Type B pancreatic cell (in vitro differentiated cells): ENCODE data around the gene KDM4B. TPM values are rescaled to one million over a fixed set of nuclear protein-coding genes. Genes with fewer than 3 reads are reported as not detected.

Experiments
- DNase-seq: peaks from one replicate; pipeline ENCODE4 v3.0.0; 2021; ENCODE audit warnings: mixed read lengths; ENCODE audit not compliant: unreplicated experiment; ENCODE audit errors: extremely low spot score
- H3K27ac Mint-ChIP-seq: 2 replicates; pipeline ENCODE4 v1.8.0; 2021; ENCODE audit warnings: mild to moderate bottlenecking, mixed read lengths
- H3K27me3 Mint-ChIP-seq: 2 replicates; pipeline ENCODE4 v1.8.0; 2021; ENCODE audit warnings: mixed read lengths
- H3K36me3 Mint-ChIP-seq: 2 replicates; pipeline ENCODE4 v1.8.0; 2021; ENCODE audit warnings: mixed read lengths
- H3K4me1 Mint-ChIP-seq: one replicate; pipeline ENCODE4 v1.8.0; 2021; ENCODE audit warnings: mixed read lengths; ENCODE audit not compliant: unreplicated experiment
- H3K4me3 Mint-ChIP-seq: 2 replicates; pipeline ENCODE4 v1.8.0; 2021; ENCODE audit warnings: mild to moderate bottlenecking, mixed read lengths
- H3K9me3 Mint-ChIP-seq: 2 replicates; pipeline ENCODE4 v1.8.0; 2021; ENCODE audit warnings: mixed read lengths
- long read RNA-seq: library from polyadenylated mRNA; unstranded; transcript quantifications from one replicate; pipeline ENCODE4 v2.0.0, GENCODE V29; 2020
- total RNA-seq: library from RNA; stranded (reverse); gene quantifications from 2 replicates; pipeline ENCODE4 v1.2.1, GENCODE V29; 2021; ENCODE audit warnings: low replicate concordance
- TF ChIP-seq, protein P1 (sequence below): fragments of 200-600 bp; sonication (generic); conservative IDR thresholded peaks from 2 replicates; pipeline ENCODE4 v1.5.0; 2021; ENCODE audit warnings: antibody characterized with exemption, mild to moderate bottlenecking

KDM4B gene
- total RNA-seq = 34.3 and 48.8 TPM in 2 replicates
- long read RNA-seq, partial matches to known transcripts = 1 of 6 reads
- long read RNA-seq, other reads (novel, unspliced or antisense) = 5 of 6 reads

DNA sequence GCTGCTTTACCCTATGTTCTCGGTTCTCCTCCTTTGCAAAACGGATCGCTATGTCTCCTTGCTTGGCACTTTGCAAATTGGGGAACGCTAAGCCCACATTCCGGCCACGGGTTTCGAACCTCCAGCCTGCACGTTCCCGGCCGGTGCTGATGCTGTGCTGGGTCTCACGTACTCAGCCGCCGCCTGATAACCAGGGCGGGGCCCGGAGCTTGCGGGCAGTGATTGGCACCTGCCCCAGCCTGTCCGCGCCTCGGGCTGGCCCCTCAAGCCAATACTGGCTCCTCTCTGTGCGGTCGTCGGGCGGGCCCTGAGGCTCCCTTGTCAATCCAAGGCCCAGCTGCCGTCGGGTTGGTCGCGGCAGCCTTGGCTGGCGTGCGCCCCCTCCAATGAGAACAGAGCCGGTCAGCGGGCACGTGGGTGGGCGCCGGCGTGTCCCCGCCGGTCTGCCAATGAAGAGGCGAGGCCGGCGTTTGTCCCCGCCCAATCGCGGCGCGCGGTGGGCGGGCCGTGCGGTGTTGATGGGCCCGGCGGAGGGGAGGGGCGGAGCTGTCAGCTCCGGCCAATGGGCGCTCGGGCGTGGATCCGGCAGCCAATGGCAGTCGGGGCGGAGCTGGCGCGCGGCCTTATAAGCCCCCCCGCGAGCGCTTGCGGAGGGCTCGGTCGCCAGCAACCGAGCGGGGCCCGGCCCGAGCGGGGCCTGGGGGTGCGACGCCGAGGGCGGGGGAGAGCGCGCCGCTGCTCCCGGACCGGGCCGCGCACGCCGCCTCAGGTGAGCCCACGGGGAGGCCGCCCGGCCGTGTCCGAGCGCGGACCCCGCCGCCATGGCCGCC is at the start of gene KDM4B:
Gene KDM4B, plus strand, starts transcription at position 652 of the 830 bp plus-strand sequence. CDS start 63,778 bp downstream, outside the sequence.
- H3K27ac Mint-ChIP-seq = peak within 1 kb of the TSS; percentile 92
- no peaks in the 10 kb centered on the region for H3K9me3 Mint-ChIP-seq
- TF ChIP-seq, protein P1, sequence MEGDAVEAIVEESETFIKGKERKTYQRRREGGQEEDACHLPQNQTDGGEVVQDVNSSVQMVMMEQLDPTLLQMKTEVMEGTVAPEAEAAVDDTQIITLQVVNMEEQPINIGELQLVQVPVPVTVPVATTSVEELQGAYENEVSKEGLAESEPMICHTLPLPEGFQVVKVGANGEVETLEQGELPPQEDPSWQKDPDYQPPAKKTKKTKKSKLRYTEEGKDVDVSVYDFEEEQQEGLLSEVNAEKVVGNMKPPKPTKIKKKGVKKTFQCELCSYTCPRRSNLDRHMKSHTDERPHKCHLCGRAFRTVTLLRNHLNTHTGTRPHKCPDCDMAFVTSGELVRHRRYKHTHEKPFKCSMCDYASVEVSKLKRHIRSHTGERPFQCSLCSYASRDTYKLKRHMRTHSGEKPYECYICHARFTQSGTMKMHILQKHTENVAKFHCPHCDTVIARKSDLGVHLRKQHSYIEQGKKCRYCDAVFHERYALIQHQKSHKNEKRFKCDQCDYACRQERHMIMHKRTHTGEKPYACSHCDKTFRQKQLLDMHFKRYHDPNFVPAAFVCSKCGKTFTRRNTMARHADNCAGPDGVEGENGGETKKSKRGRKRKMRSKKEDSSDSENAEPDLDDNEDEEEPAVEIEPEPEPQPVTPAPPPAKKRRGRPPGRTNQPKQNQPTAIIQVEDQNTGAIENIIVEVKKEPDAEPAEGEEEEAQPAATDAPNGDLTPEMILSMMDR = no peak
- peaks cover 4% of the 10 kb centered on the region for H3K36me3 Mint-ChIP-seq
- peaks cover 31% of the 10 kb centered on the region for H3K4me1 Mint-ChIP-seq
- H3K4me3 Mint-ChIP-seq = peak within 1 kb of the TSS; percentile 93
- peak; percentile 100 for DNase-seq
- H3K27me3 Mint-ChIP-seq = no peaks in the 10 kb centered on the region

DNA sequence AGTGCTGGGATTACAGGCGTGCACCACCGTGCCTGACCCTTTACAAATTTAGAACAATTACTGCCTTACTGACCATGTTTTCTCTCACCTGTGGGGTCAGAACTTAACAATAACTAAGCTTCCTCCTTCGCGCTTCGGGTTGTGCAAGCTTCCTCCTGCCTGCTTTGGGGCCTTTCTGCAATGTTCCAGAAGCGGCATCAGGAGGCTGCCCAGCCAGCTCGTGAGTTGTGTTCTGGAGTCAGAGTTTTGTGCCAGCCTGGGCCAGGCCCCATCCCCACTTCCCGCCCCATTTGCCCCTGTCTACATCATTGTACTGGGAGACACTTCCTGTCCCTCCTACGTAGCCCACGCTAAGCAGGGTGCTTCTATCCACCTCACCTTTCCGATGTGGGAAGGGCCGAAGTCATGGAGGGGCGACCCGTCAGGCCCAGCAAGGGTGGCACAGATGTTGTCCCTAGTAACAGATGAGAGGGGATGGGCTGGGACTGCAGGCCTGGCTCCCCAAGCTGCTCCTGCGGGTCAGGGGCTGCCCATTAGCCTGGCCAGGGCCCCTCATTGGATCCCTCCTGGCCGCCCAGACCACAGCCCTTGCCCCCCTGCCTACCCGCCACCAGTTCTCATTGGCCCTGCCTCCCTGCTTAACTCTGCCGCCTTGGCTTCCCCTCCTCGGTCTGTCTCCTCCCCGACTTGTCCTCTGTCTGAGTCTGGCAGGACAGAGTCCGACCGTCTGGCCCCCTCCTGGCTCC is 46.2 kb upstream of the KDM4B start:
- Mint-ChIP-seq H3K9me3 (no peaks in the 10 kb centered on the region), H3K27ac (no peak overlapping the region), H3K4me1 (no peaks in the 10 kb centered on the region), H3K27me3 (no peaks in the 10 kb centered on the region), H3K4me3 (no peak overlapping the region), H3K36me3 (peaks cover 3% of the 10 kb centered on the region)
- no peak for DNase-seq
- TF ChIP-seq, protein P1 = no peak

DNA sequence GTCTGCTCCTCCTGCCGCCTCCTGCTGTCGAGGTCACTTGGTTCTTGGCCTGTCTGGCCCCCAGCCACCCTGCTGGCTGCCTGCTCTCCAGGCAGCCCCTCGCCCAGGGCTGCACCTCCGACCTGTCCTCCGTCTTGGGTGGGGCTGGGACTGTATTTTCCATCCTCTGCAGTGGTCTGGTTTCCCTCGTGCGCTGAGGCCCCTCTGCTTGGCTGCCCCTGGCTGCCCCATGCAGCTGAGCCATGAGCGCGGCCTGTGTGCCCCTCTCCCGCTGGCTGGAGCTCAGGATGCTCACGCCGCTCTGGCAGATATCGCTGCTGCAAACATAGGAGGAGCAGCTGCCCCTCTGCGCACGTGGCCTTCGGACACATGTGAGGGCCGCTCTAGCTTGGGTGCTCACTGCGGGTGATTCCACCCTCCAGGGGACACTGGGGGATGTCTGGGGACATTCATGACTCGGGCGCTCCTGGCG is 45.6 kb upstream of the KDM4B start:
- H3K36me3 Mint-ChIP-seq = peaks cover 3% of the 10 kb centered on the region
- no peaks in the 10 kb centered on the region for H3K4me1 Mint-ChIP-seq
- H3K27me3 Mint-ChIP-seq = no peaks in the 10 kb centered on the region
- no peak overlapping the region for H3K4me3 Mint-ChIP-seq
- no peak for DNase-seq
- no peak overlapping the region for H3K27ac Mint-ChIP-seq
- H3K9me3 Mint-ChIP-seq = no peaks in the 10 kb centered on the region
- TF ChIP-seq, protein P1 = no peak

DNA sequence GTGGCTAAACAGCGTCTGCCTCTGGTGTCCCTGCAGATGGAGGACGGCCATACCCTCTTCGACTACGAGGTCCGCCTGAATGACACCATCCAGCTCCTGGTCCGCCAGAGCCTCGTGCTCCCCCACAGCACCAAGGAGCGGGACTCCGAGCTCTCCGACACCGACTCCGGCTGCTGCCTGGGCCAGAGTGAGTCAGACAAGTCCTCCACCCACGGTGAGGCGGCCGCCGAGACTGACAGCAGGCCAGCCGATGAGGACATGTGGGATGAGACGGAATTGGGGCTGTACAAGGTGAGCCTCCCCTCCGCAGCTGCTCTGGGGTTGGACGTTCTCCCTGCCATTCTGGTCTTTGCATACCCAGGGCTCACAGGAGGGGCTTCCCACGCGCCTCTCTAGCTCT is 39.7 kb upstream of the KDM4B start:
- H3K4me3 Mint-ChIP-seq = no peak overlapping the region
- H3K27ac Mint-ChIP-seq = no peak overlapping the region
- H3K27me3 Mint-ChIP-seq = no peaks in the 10 kb centered on the region
- H3K9me3 Mint-ChIP-seq = no peaks in the 10 kb centered on the region
- peaks cover 7% of the 10 kb centered on the region for H3K36me3 Mint-ChIP-seq
- DNase-seq = no peak
- TF ChIP-seq, protein P1 = no peak
- H3K4me1 Mint-ChIP-seq = no peaks in the 10 kb centered on the region

DNA sequence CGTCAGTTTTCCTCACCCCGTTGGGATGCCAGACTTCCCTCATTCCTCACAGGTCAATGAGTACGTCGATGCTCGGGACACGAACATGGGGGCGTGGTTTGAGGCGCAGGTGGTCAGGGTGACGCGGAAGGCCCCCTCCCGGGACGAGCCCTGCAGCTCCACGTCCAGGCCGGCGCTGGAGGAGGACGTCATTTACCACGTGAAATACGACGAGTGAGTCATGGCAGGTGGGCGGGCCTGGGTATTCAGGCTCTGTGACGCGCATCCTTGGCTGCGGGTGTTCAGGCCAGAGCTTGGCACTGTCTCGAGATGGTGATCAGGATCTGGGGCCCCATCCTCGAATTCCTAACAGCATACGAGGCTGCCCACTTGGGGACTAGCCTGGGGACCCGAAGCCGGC is 38.2 kb upstream of the KDM4B start:
- DNase-seq = no peak
- Mint-ChIP-seq H3K36me3 (peaks cover 13% of the 10 kb centered on the region), H3K27ac (no peak overlapping the region), H3K27me3 (no peaks in the 10 kb centered on the region), H3K9me3 (no peaks in the 10 kb centered on the region), H3K4me3 (no peak overlapping the region), H3K4me1 (no peaks in the 10 kb centered on the region)
- TF ChIP-seq, protein P1 = no peak
